Left colon (tissue), 2 donors: ENCODE measurements around the gene SSTR1. TPM values are rescaled to one million over a fixed set of nuclear protein-coding genes. Genes with fewer than 3 reads are reported as not detected.

Source experiments
- ATAC-seq: fragments of 200-7000 bp; cut with Tn5 transposase; one replicate; pipeline ENCODE4 v1.9.1; 2020; ENCODE audit warnings: mild to moderate bottlenecking, moderate library complexity
- DNase-seq, 2 donors: peaks; one replicate each; pipeline ENCODE4 v3.0.0-alpha.2; 2020
- intact Hi-C, 2 donors: fragments of 100-400 bp; cut with DNase I in 1 of 2; cut with micrococcal nuclease in 1 of 2; formaldehyde crosslinking; loops; one replicate each; pipeline versions ENCODE4 v1.11.2 to v1.14.0; 2022; cut with DNase I, micrococcal nuclease
- total RNA-seq, 2 donors: library from RNA; stranded (reverse); fragmentation: NEBNext Ultra II Directional; extraction: Animal tissue kit (Norgen Biotek cat#: 25700); gene quantifications; one replicate each; pipeline ENCODE4 v1.2.1, GENCODE V29; 2021
- donor health status: DM: no; HTN: no; CAD: no.
- donor health status: DM: yes; HTN: yes; CAD: no.

SSTR1 gene
- total RNA-seq, 2 donors from 2014 or later = 10.0 to 10.5 TPM

DNA sequence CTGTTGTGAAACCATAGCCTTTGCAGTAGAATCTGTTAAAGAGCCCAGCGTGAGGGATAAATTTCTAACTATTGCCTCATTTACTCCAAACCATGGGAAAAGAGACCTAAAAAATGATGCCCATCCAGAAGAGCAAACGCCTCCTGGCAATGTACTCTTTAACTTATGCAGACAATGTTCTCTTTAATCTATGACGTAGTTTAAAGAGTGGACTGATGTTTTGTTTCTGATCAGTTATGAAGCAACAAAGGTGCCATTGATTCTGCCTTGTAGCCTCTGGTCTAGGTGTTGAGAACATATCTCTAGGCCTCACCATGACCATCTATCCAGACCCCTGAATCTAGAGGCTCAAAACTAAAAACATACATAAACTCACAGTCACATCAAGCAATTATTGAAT is 13.4 kb downstream of the SSTR1 start:
- DNase-seq (no peak), ATAC-seq (no peak)
- intact Hi-C loops = no loop called here

DNA sequence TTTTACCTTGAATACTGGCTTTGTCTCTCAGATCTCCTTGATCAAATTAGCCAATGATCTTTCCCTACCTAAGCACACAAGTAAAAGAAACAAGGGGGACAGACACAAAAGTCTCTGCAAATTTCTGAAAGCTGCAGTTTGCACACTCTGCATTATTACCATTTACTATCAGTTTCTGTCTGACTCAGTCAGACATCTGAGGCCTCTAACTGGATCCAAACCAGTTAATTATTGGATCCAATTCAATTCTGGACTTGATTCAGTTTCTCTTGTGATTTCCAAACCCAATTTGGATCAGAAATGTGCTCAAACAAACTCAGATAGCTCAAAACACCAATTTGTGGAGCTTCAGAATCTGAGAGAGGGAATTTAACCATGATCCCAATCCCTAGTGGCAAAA is 16.6 kb downstream of the SSTR1 start:
- DNase-seq (no peak), ATAC-seq (no peak)
- intact Hi-C loops = no loop called here

GRCh38 chr14:38225946-38226345 is 18.2 kb downstream of the SSTR1 start:
- intact Hi-C loops = no loop called here
- no peak for ATAC-seq
- no peak for DNase-seq

DNA sequence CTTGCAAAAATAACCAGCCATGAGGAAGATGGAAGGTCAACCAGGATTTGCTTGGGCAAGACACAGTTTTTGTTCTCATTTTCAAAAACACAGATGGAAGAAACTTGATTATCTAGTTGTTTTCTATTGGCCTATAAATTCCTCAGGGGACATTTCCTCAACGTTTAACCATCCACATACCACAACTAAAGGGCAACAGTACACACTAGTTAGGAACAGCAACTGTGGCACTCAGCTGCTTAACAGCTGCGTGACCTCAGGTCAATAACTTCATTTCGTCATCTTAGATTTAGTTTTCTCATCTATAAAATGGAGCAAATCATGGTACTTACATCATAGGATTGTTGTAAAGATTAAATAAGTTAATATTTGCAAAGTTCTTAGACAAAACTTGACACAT is 18.7 kb downstream of the SSTR1 start:
- intact Hi-C loops = no loop called here
- DNase-seq = no peak
- no peak for ATAC-seq

GRCh38 chr14:38233218-38233617 is 25.5 kb downstream of the SSTR1 start:
- ATAC-seq (no peak), DNase-seq (no peak)
- intact Hi-C loops = no loop called here

GRCh38 chr14:38238332-38238731 is 30.6 kb downstream of the SSTR1 start:
- DNase-seq = no peak
- no peak for ATAC-seq
- intact Hi-C loops = no loop called here

DNA sequence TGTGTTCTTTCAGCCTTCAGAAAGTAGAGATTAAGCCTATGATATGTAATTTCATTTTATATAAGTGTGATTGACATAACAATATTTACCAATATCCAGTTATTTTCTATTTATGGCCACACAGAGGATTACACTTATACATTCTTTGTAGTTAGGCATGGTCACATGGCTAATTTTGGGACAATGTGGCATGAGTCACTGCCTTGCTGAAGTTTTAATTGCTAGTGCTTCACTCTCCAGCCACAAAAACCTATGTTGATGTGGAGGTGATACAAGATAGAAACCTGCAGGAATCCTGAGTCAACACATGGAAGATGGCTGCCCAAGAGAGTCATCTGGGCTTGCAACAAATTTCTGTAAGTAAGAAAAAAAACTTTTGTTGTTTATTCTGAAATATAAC is 31.2 kb downstream of the SSTR1 start:
- no peak for DNase-seq
- intact Hi-C loops = no loop called here
- no peak for ATAC-seq

- DNase-seq (no peak), ATAC-seq (no peak)
- intact Hi-C loops = no loop called here
Measured at GRCh38 chr14:38243696-38244240, 36.1 kb downstream of the SSTR1 start.

- DNase-seq (no peak), ATAC-seq (no peak)
- intact Hi-C loops = no loop called here
Measured at GRCh38 chr14:38248321-38249028, 40.8 kb downstream of the SSTR1 start.

- ATAC-seq (no peak), DNase-seq (no peak)
- intact Hi-C loops = no loop called here
Measured at GRCh38 chr14:38250331-38250730, 42.6 kb downstream of the SSTR1 start.

- intact Hi-C loops = no loop called here
- ATAC-seq = no peak
- DNase-seq = no peak
Measured at GRCh38 chr14:38252066-38252710, 44.5 kb downstream of the SSTR1 start.

- intact Hi-C loops = no loop called here
- DNase-seq (no peak), ATAC-seq (no peak)
Measured at GRCh38 chr14:38253676-38254075, 46.0 kb downstream of the SSTR1 start.

DNA sequence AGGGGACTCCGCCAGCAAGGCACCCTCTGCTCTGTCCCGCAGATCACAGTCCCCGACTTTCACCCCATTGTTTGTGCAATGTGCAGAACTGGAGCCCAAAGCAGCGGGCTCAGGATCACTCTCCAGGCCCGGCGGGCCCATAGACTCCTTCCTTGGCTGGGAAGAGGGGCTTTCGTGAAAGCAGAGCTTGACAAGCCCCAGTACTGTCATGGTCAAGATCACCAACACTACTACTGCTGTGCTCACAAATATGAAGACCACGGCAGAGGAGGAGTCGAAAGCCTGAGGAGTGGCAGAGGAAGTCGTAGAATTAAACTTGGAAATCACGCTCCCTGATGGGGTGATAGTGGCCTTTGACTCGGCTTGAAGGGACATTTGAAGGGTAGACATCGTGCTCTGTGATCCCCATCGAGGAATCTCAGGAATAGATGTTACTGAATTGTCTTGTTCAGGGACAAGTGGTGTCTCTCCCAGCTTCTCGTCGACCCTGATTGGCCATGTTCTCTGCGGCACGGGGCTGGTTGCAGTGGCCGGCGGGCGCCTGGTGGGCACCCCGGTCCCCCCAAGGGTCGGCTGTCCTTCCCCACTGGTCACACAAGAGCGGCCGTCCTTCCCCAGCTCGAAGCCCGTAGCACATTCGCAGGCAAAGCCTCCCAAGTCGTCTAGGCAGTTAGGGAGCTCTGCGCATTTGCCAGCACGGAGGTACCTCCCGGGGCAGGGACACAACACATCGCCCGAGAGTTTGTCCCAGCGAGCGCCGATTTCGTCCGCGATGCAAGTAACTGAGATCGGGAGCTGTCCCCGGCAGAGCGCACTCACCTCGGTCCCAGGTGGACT is 47.1 kb downstream of the SSTR1 start:
- ATAC-seq (no peak), DNase-seq (no peak)
- intact Hi-C loops = no loop called here

DNA sequence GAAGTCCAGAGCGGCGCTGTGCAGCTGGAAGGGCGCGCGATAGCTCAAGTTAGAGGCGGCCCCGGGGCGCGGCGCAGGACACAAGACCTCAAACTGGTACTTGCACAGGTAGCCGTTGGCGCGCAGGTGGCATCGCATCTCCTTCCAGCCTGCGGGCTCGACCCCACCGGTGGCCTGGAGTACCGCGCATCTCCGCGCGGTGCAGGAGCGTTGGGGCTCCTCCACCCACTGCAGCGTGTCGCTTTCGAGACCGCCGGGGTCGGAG is 47.6 kb downstream of the SSTR1 start:
- ATAC-seq (no peak), DNase-seq (no peak)
- intact Hi-C loops = no loop called here

GRCh38 chr14:38255673-38256532 is 48.2 kb downstream of the SSTR1 start, which contains the start of gene CLEC14A:
CLEC14A (minus strand) TSS chr14:38256093; CDS start chr14:38256022, 71 bp downstream.
- intact Hi-C loops = no loop called here
- DNase-seq (peak; percentile 8 to 23), ATAC-seq (peak; percentile 12)

- ATAC-seq (no peak), DNase-seq (no peak)
- intact Hi-C loops = no loop called here
Measured at GRCh38 chr14:38256533-38256840, 48.8 kb downstream of the SSTR1 start.

DNA sequence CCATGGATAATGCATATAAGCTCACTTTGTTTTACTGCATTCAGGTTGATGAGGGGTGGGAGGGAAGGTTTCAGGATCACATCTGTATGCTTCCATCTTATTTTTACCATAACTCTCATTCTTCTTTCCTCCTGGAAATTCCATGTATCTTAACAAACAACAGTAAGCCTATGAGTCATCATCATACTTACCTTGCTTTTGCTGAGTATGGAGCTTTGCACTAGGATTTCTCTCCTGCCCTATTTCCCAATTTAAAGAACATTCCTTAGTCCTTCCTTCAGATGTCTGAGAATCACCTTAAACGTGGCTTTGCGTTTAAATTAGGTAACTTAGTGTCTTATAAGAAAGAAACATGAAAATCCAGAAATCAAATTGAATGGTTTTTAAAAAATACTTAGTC is 49.8 kb downstream of the SSTR1 start:
- intact Hi-C loops = no loop called here
- ATAC-seq = no peak
- DNase-seq = no peak

GRCh38 chr14:38261620-38262019 is 53.9 kb downstream of the SSTR1 start:
- no peak for ATAC-seq
- intact Hi-C loops = no loop called here

More at GRCh38 chr14:38261620-38262019, 53.9 kb downstream of the SSTR1 start:
- no peak for DNase-seq
